Fibroblast of villous mesenchyme (primary cell): Measurements from ENCODE around the gene CTNNBIP1. TPM values are rescaled to one million over a fixed set of nuclear protein-coding genes. Genes with fewer than 3 reads are reported as not detected.
A peak's percentile ranks its signal among the peaks of the same experiment; 100 is the strongest.

Source experiments
- DNase-seq: peaks from one replicate; pipeline ENCODE4 v3.0.0-alpha.2; 2010; ENCODE audit warnings: low read depth
- H3K4me3 ChIP-seq: 2 replicates; pipeline ENCODE4 v1.5.1; 2011; ENCODE audit warnings: low read depth, mild to moderate bottlenecking, low read length
- CTCF ChIP-seq: IDR thresholded peaks from 2 replicates; pipeline ENCODE4 v1.5.1; 2012; ENCODE audit warnings: low read depth, mild to moderate bottlenecking, low read length; ENCODE audit not compliant: insufficient read depth
- total RNA-seq: library from RNA; depleted of rRNA; stranded (reverse); fragments of >200 nt; gene quantifications from 2 replicates; pipeline ENCODE4 v1.2.3, GENCODE V29; 2012

CTNNBIP1 gene
- total RNA-seq, 1 donor: 13.4 TPM

- DNase-seq: no peak
- no peak for TF ChIP-seq CTCF
Observed at GRCh38 chr1:9840176-9840575, 69.9 kb downstream of the CTNNBIP1 start.

GRCh38 chr1:9838946-9839345, 71.1 kb downstream of the CTNNBIP1 start:
- no peak overlapping the region for H3K4me3 ChIP-seq
- TF ChIP-seq CTCF: no peak
- DNase-seq: no peak

More at GRCh38 chr1:9840176-9840575, 69.9 kb downstream of the CTNNBIP1 start:
- no peak overlapping the region for H3K4me3 ChIP-seq

DNA sequence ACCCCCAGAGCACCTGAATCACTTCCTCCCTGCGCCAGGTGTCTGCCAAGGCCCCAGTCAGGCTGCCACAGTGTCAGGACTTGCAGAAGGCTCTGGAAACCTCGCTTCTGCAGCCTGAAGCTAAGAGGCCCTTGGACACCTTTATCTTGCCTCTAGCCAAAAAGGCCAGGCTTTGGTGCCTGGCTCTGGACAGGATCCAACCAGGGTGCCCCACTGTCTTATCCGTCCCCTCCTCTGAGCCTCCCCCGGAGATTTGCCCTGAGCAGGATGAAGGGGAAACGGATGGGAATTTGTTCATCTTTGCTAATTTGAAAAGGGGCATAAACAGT, 73.5 kb downstream of the CTNNBIP1 start:
- no peak for DNase-seq
- H3K4me3 ChIP-seq: no peak overlapping the region
- no peak for TF ChIP-seq CTCF

DNA sequence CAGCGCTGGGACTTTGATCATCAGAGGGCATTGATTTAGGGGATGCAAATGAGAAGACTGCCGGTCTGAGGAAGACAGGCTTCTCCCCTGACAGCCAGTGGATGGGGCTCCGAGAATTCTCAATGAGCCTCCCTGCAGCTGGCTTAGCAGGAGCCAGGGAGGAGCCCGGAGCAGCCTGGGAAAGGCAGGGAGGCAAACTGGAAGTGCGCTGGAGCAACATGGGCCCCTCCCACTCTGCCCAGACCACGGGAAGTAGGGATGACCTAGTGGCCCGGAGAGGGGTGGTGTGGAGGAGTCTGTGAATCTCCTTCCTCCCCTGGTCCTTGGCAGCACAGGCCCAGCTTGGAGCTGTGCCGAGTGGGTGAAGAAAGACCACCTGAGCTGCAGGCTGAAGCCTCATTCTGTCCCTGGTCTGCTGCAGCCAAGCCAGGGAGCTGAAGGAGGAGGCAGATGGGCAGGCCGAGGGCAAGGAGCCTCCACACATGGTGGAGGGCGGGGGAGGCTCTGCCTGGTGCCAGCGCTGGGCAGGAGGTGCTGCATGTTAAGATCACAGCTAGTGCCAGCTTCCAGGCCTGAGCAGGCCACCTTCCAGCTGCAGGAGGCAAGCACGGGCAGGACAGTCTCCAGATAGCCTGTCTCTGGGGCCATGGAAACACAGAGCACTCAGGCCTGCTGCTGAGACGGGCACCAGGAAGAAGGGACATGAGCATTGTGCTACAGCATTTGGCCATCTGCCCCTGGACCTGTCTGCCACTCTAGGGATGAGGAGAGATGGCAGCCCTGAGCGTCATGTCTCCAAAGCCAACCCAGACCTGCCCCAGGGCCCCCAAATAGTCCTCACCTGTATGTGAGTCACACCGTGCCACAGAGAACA, 74.1 kb downstream of the CTNNBIP1 start:
- no peak for TF ChIP-seq CTCF
- DNase-seq: peak; percentile 59
- no peak overlapping the region for H3K4me3 ChIP-seq

GRCh38 chr1:9835404-9835757, 74.7 kb downstream of the CTNNBIP1 start:
- no peak for DNase-seq
- TF ChIP-seq CTCF: no peak
- H3K4me3 ChIP-seq: no peak overlapping the region

- H3K4me3 ChIP-seq: no peak overlapping the region
- DNase-seq: no peak
- no peak for TF ChIP-seq CTCF
Observed at GRCh38 chr1:9833632-9834031, 76.4 kb downstream of the CTNNBIP1 start.
